ENCODE measurements around the gene CD52.

GRCh38 chr1:26323382-26323781 lies 5.6 kb downstream of the CD52 start:
- no peak for TF ChIP-seq SIN3A (IDR thresholded peaks at IDR 0.05; ENCODE audit: low read depth)
- no peak for TF ChIP-seq CTCF (IDR thresholded peaks at IDR 0.05 in 2 of 3, conservative IDR thresholded peaks at IDR 0.05 in 1 of 3; ENCODE audit: borderline replicate concordance in 1 of 3, insufficient read depth in 1 of 3, low read depth in 2 of 3, low read length in 2 of 3)
- TF ChIP-seq REST (IDR thresholded peaks at IDR 0.05; ENCODE audit: low read depth) = no peak
- TF ChIP-seq TCF7L2 (IDR thresholded peaks at IDR 0.05; ENCODE audit: borderline replicate concordance, extremely low read depth, insufficient read depth, insufficient read length) = no peak
- TF ChIP-seq MAX (IDR thresholded peaks at IDR 0.05) = no peak
- TF ChIP-seq EZH2 (IDR thresholded peaks at IDR 0.05) = no peak
- TF ChIP-seq POLR2AphosphoS5 (IDR thresholded peaks at IDR 0.05; ENCODE audit: low read depth, low read length) = no peak
